Embryonic facial prominence (tissue), 1 donor: ENCODE results near the gene NAV3.

ENCODE experiments used
- DNase-seq: peaks from one replicate; pipeline ENCODE4 v3.0.0-alpha.2; 2016; ENCODE audit errors: extremely low spot score

NAV3 gene

GRCh38 chr12:77830583-77831351 lies at the start of gene NAV3:
Gene NAV3 (plus strand): TSS chr12:77830894. CDS start chr12:77831462, 568 bp downstream.
- no peak for DNase-seq

GRCh38 chr12:77782034-77782433 lies 48.7 kb upstream of the NAV3 start:
- DNase-seq: no peak

- DNase-seq: no peak
Observed at GRCh38 chr12:77782766-77783165, 47.9 kb upstream of the NAV3 start.

DNA sequence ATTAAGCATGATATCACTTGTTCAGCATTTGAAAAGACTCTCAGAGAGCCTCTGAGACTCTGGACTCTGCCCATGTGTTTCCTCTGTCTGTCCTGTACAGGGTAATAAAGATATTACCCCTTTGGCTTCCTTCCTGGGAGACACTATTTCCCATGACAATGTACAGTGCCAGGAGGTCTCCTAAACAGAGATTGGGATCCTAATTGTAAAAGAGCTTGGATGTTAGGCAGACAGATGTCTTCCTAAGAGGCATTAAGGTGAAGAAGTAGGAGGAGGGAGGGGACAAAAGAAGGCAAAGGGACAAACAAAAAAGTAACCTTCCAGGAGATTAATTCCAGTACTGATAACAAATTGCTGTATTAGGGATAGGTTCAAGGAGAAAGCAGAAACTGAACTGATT lies 45.5 kb upstream of the NAV3 start:
- no peak for DNase-seq

DNA sequence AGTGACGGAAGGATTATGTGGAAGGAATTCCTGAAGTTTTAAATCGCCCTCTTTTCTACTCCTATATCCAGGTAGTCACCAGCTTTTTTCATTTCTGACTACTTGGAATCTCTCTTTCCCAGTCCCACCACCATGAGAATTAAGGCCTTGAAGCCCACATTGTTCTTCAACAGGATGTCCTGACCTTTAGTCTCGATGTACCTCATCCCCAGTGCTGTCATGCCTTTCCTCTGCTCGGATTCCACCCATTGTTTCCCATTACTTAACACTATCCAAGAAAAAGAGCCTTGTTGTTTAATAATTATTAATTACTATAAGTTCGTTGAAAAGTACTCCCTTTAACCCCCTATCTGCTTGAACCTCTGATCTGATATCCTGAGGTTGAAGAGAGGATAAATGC lies 44.0 kb upstream of the NAV3 start:
- no peak for DNase-seq

- no peak for DNase-seq
Observed at GRCh38 chr12:77788231-77789168, 42.2 kb upstream of the NAV3 start.

- no peak for DNase-seq
Observed at GRCh38 chr12:77795699-77796098, 35.0 kb upstream of the NAV3 start.

- no peak for DNase-seq
Observed at GRCh38 chr12:77796775-77797174, 33.9 kb upstream of the NAV3 start.

GRCh38 chr12:77800501-77800900 lies 30.2 kb upstream of the NAV3 start:
- DNase-seq: no peak

- no peak for DNase-seq
Observed at GRCh38 chr12:77808534-77808933, 22.2 kb upstream of the NAV3 start.

- DNase-seq: no peak
Observed at GRCh38 chr12:77813558-77813957, 17.1 kb upstream of the NAV3 start.

GRCh38 chr12:77814386-77814785 lies 16.3 kb upstream of the NAV3 start:
- no peak for DNase-seq

DNA sequence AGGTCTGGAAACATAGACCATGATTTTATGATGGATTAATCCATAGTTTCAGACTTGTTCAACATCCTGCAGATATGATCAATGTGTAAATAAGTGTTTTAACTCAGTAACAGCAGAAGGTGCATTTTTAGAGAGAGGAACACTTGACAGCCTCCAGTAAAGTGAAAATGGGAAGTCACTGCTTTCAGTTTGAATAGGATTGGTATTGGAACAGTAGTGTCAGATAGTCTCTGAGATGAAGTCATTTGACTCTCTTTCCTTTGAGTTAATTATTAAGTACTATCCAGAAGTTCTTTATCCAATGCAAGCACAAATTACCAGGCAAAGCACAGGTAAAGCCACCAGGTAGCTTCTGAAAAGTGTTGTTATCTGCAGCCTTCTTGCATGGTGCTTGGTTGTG lies 14.5 kb upstream of the NAV3 start:
- no peak for DNase-seq

DNA sequence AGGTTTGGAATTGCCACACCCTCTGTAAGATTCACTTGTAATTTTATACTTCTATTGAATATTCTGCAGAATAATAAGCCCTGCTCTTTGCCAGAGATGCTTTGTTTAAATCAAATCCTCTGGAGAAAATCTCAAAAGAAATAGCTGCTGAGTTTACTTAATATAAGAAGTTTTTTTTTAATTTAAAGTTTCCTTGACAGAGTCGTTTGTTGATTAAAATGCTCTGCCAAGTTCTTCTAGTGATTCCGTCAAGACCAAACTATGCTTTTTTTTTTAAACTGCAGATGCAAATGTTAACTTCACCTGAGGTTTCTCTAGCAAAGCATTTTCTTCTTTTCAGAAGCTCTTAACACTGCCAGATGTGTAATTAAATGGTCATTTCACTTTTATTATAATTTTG lies 13.4 kb upstream of the NAV3 start:
- no peak for DNase-seq

GRCh38 chr12:77818351-77818750 lies 12.3 kb upstream of the NAV3 start:
- no peak for DNase-seq

DNA sequence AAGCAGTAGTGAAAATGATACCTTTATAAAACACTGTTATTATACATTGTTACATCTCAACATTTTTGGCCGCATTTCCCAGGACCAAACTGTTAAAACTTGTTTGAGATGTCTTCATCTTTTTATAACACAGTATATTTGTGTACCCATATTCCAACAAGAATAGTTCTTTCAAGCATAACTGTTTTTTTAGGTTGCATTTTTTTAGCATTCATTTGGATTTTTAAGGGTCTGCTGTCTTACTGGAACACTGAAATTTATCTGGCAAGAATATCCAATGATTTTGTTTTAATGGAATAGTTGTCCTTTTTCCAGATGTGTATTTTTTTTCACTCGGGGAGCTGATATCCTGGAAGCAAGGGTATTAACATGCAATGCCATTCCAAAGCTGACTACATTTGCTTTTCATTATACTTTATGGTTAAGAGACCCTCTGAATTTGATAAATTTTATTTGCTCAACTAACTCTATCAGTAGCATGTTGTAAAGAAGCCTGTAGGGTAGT lies 8.9 kb upstream of the NAV3 start:
- no peak for DNase-seq

GRCh38 chr12:77833329-77833728 lies 2.6 kb downstream of the NAV3 start:
- no peak for DNase-seq

GRCh38 chr12:77834618-77835017 lies 3.9 kb downstream of the NAV3 start:
- DNase-seq: no peak

- no peak for DNase-seq
Observed at GRCh38 chr12:77835969-77836368, 5.3 kb downstream of the NAV3 start.

DNA sequence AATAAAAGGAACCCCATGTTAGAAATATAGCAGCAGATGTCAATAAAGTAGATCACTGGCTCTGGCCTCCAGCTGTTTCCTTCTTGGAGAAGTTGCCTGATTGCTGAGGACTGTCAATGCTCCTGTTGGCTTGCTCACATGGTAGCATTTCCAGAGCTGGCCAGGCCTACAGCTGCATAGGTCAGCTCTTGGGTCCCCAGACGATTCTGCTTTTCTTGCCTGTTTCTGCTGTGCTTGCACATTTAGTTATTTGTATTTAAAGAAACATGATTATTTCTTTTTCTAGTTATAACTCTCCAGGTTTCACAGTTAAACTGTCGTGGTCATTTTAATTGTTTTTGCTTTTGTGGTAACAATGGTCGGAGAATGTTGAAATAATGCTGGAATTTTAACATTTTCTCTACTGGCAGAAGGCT lies 7.2 kb downstream of the NAV3 start:
- DNase-seq: no peak

- no peak for DNase-seq
Observed at GRCh38 chr12:77841521-77841920, 10.8 kb downstream of the NAV3 start.

- no peak for DNase-seq
Observed at GRCh38 chr12:77842430-77842829, 11.7 kb downstream of the NAV3 start.

DNA sequence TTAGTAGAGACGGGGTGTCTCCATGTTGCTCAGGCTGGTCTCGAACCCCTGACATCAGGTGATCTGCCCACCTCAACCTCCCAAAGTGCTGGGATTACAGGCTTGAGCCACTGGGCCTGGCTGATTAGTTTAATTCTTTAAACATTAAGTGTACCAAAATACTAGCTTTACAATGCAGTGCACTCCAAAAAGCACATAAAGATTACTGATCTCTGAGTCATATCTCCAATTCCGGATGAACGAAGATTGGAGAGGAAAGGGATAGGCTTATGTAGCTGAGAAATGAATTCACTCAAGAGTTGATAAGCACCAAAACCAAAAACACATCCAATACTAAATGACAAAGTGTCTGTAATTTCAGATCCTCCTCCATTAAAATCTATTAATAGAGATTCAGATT lies 15.1 kb downstream of the NAV3 start:
- no peak for DNase-seq
